Stimulated activated CD4-positive, alpha-beta T cell treated with anti-CD3 and anti-CD28 coated beads, Interleukin-1b, Interleukin-23, amount 100 ng/mL, for 1 hour (primary cell): ENCODE measurements around the gene KANK4.
"Not testable (repeated sequence)": the region's sequence is repeated elsewhere in the genome, so short reads cannot be mapped to it uniquely, and the experiment has no call there.

ENCODE experiments used
- DNase-seq, 2 donors: peaks; one replicate each; pipeline ENCODE4 v3.0.0-alpha.2; 2020; ENCODE audit warnings: low read depth in 2 of 2

Gene KANK4

DNA sequence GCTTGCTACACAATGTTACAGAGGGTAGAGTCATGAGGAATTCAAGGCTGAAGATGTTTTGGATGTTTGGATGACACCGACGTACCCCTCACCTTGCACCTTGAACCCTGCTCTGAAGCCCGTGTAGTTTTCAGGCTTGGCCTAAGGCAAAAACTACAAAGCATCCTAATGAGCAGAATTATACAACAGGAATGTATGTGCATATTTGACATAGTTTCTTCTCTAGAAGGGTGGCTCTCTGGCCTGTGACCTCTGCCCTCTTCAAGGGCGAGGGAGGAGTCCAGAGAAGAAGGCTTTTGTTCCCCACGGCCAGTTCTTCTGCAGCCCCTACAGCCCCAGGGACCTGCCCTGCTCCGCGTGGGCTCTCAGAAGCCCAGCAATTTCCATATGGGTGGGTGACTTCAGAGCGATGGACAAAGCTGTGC is 81.3 kb downstream of the KANK4 start:
- DNase-seq = no peak

DNA sequence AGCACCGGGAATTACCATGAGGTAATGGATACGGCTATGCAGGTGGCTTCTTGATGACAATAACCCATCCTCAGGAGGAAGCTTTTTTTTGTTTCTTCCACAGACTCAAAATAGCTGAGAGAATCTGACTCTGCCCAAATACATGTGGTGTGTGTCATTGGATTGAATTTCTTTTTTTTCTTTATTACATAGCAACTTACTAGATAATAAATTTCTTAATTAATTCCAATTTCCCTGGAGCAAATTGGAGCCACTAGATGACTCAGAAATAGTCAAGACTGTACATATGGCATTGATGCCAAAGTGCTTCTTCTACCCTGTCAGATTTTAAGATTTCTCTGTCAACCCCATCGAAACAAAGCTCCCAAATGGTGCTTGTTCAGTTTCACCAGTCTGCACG is 81.9 kb downstream of the KANK4 start:
- no peak for DNase-seq

DNA sequence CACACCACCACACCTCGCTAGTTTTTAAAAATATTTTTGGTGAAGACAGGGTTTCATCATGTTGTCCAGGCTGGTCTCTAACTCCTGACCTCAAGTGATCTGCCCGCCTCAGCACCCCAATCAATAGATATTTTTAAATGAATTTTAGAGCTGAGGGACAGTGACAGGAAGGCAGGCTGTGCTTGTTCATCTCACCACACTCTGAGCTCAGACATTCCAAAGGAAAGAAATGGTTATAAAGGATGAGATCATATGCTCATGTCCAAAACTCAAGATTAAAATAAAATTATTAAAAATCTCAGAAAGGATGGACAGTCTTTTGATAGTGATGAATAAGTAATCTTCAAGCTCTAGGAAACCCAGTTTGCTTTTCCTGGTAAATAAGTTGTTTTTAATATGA is 83.7 kb downstream of the KANK4 start:
- DNase-seq = no peak

DNA sequence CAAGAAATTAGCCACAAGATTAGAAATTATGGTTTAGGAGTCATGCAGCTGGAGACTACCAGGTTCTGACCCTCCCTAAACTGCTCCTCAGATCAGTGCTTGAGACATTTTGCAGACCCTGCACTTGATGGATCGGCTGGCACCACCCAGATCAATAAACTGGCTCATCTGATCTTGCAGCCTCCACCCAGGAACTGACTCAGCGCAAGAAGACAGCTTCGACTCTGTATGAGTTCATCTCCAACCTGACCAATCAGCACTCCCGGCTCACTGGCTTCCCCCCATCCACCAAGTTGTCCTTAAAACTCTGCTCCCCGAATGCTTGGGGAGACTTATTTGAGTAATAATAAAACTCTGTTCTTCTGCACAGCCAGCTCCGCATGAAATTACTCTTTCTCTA is 84.5 kb downstream of the KANK4 start:
- DNase-seq = no peak

DNA sequence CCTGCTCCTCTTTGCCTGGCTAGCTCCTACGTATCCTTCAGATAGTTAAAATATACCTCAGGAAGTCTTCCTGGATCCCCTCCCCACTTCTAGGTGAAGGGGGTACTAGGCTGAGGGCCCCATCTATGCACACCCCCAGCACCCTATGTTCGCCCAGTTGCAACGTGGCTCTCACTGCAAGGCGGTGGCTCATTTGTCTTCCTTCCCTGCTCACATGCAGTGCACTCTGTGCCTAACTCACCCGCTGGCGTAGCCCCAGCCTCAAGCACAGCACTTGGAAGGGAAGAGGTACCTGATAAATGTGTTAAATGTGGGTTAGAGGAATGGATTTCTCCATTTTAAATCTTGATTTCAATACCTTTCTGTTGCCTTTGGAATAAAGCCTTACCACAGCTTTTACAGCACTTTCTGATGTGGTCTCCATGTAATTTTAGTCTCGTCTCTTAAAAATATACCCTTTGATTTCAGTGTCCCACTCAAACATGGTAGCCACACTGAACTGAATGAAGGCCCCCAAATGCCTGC is 85.2 kb downstream of the KANK4 start:
- no peak for DNase-seq

DNA sequence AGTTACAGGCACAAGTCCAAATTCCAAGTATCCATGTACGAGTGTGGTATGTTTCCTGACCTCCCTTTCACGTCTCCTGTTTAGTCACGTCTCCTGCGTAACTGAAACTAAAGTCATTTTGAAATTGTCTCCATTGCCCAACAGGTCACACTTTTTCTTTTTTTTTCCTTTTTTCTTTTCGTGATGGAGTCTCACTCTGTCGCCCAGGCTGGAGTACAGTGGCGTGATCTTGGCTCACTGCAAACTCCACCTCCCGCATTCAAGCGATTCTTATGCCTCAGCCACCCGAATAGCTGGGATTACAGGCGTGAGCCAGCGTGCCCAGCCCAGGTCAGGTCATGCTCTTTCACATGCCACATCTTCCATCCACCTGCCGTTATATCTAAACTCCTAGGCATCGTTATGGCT is 86.4 kb downstream of the KANK4 start:
- no peak for DNase-seq

DNA sequence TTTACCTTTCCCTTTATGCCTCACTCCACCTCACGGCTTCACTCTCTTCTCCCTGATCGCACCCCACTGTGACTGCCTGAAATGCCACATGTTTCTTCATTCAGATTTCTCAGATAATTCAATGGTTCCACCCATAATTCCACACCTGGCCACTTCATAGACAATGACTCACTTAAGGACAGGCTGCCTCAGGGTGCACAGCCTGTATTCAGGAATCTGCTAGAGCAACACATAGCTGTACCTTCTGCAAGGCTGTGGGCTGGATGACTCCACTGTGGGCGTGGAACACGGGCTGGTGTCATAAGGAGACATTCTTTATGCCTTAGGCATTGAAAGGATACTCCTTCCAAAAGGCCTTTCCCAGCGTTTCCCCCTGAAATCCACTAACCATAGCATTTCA is 88.5 kb downstream of the KANK4 start:
- no peak for DNase-seq

DNA sequence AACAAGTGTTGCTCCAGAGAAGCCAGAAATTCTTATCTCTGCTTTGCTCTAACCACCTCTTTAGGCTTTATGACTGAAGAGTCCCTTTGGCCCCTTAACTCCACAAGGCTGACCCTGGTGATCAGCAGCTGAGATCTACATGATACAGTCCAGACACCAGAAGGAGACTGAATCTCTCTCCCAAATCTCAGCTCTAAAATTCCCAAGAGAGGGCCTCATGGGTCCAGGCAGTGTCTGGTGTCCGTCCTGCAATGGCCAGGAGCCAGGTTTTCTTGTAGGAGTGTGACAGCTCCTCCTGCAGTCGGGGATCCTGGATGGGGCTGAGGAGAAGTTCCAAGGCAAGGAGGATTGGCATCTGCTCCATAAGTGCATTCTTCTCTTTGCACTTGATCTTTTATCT is 89.3 kb downstream of the KANK4 start:
- no peak for DNase-seq

DNA sequence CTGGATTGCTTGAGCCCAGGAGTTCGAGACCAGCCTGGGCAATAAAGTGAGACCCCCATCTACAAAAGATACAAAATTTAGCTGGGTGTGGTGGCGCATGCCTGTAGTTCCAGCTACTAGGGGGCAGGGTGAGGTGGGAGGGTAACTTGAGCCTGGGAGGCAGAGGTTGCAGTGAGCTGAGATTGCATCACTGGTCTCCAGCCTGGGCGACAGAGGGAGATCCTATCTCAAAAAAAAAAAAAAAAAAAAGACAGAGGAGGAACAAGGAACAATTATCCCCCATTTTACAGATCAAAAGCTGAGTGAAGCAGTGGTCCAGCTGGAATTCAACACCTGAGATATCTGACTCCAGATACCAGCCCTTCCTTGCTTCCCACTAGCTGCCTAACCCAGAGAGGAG is 89.8 kb downstream of the KANK4 start:
- no peak for DNase-seq

DNA sequence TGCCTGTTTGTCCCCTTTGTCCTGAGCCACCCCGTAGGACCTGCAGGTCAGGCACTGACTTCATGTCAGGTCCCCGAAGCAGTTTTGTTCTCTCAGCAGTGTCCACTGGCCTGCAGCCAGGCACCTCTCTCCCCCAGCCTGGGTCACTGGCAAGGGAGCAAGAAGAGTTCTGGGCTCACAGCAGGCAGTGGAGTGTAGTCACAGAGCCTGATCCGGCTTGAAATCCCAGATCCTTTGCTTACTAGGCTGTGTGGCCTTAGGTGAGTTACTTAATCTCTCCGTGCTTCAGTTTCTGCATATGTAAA is 90.4 kb downstream of the KANK4 start:
- DNase-seq = no peak

DNA sequence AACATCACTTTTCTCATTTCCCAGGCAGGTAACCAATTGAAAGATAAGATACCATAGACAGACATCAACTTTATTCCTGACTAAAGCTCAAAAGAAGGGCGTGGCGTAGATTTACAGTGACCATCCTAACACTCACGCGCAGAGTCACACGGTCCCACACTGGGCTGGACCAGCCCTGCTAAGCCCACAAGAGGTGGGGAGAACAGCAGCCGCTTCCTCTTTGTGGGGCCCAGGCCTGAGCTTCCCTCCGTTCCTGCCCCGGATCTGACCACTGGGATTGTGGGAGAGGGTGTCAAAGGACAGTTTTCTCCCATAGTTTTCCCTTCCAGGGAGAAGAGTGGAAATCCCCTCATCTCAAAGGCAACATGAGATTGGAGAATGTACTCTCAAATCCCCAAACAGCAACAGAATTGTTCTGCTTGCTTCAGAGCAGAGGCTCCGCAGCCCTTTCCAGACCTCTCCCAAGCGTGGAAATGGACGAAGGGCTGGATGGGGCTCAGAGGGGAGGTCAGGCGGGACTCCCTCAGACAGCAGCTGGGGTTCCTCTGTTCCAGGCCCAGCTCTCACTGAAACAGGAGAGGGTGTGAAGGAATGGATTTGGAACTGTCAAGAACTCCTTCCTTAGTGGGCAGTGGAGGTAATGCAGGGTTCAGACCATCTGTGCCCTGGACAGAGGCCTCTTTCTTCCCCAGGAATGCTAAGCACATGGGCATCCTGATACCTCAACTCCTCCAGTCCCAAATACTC is 90.9 kb downstream of the KANK4 start:
- DNase-seq = no peak

DNA sequence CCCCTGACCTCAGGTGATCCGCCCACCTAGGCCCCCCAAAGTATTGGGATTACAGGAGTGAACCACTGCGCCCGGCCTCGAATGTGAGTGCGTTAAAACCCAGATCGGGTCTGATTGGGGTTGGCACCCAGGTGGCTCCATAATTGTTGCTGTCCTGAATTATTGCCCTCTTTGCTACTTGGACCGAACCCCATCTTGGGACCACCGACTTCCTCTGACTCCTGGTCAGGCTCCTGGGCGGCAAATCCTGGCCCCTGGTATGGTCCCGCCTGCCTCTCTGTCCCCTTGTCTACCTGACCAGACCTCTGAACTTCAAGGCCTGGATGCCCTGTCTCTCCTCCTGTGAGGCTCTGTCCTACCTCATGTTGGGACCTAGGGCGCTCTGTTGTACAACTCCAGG is 91.7 kb downstream of the KANK4 start:
- no peak for DNase-seq

DNA sequence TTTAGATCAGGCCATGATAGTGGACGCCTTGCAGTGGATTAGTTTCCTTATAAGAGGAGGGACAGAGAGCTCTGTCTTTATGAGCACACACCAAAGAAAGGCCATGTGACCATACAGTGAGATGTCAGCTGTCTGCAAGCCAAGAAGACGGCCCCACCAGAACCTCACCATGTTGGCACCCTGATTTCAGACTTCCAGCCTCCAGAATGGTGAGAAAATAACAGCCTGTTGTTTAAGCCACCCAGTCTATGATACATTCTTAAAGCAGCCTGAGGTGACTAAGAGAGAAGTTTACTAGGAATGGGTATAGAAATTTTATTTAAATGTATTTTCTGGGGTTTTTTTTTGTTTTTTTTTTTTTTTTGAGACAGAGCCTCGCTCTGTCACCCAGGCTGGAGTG is 95.1 kb downstream of the KANK4 start:
- no peak for DNase-seq

DNA sequence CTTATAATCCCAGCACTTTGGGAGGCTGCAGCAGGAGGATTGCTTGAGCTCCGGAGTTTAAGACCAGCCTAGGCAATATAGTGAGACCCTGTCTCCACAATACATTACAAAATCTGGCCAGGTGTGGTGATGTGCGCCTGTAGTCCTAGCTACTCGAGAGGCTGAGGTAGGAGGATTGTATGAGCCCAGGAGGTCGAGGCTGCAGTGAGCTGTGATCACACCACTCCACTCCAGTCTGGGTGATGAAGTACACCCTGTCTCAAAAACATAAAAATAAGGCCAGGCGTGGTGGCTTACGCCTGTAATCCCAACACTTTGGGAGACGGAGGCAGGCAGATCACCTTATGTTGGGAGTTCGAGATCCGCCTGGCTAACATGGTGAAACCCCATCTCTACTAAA is 96.9 kb downstream of the KANK4 start:
- DNase-seq = no peak

DNA sequence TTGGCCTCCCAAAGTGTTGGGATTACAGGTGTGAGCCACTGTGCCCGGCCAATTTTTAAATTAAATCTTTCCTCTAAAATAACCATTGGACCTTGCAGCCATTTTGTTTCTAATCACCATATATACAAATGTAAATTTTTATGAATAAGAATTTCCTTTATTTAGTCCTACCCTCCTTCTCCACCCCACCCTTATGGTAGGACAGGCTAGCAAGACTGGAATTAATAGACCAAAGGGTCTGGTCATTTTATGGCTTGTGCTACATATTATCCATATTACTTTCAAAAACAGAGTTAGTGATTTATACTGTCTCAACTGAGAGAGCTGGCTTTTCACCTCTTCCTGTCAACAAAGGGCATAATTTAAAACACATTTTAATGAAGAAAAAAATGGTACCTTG is 98.1 kb downstream of the KANK4 start:
- no peak for DNase-seq

DNA sequence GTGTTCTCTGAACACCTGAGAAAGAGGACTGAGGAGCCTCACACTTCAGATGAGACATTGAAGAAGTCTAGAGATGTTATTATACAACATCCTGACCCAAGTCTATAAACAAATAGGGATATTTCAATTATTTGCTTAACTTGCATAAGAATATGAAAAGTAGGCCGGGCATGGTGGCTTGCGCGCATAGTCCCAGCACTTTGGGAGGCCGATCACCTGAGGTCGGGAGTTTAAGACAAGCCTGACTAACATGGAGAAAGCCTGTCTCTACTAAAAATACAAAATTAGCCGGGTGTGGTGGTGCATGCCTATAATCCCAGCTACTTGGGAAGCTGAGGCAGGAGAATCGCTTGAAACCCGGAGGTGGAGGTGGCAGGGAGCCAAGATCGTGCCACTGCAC is 98.8 kb downstream of the KANK4 start:
- DNase-seq = not testable (repeated sequence)

DNA sequence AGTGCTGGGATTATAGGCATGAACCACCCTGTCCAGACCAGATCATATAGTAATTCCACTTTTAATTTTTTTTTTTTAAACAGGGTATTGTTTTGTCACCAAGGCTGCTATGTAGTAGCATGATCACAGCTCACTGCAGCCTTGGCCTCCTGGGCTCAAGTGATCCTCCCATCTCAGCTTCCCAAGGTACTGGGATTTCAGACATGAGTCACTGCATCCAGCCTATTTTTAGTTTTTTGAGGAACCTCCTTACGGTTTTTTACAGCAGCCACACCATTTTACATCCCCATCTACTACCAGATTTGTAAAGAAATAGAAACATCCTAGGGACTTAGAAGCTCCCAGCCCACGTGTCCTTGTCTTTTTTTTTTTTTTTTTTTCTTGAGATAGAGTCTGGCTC is 100.6 kb downstream of the KANK4 start:
- DNase-seq = no peak

DNA sequence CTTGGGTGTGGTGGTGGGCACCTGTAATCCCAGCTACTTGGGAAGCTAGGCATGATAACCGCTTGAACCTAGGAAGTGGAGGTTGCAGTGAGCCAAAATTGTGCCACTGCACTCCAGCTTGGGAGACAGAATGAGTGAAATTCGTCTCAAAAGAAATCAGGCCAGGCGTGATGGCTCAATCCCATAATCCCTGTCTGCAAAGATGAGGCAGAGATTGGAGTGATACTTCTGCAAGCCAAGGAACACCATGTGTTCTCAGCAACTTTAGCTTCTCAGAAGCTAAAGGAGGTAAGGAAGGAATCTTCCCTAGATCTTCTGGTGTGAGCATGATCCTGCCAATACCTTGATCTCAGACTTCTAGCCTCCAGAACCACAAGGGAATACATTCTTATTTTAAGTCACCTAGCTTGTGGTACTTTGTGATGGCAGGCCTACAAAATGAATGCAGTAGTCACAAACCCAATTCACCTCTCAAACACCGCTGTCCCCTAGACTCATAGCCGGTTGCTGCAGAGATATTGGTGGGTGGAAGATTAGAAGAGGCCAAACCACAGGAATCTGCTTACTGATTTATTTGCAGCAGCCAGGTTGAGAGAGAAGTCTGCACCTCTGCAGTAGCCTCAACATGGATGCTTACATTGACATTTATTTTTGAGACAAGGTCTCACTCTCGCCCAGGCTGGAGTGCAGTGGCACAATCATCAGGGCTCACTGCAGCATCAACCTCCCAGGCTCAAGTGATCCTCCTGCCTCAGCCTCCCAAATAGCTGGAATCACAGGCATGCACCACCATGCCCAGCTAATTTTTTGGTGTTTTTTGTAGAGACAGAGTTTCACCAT is 105.9 kb downstream of the KANK4 start:
- DNase-seq = no peak

DNA sequence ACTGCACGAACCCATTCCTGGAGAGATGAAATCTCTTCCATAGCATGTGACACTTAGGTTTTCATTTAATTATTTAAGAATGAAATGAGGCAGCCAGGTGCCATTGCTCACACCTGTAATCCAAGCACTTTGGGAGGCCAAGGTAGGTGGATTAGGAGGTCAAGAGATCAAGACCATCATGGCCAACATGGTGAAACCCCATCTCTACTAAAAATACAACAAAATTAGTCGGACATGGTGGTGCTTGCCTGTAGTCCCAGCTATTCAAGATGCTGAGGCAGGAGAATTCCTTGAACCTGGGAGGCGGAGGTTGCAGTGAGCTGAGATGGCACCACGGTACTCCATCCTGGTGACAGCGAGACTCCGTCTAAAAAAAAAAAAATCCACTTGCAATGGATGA is 106.8 kb downstream of the KANK4 start:
- DNase-seq = no peak

DNA sequence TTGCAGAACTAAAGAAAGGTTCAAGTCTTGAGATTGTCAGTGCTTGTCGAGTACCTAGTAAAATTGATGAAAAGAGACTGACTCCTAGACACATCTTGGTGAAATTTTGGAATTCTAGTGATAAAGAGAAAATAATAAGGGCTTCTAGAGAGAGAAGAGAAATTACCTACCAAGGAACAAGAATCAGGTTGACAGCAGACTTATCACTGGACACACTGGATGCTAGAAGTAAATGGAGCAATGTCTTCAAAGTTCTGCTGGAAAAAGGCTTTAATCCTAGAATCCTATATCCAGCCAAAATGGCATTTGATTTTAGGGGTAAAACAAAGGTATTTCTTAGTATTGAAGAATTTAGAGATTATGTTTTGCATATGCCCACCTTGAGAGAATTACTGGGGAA is 108.3 kb downstream of the KANK4 start:
- DNase-seq = no peak

DNA sequence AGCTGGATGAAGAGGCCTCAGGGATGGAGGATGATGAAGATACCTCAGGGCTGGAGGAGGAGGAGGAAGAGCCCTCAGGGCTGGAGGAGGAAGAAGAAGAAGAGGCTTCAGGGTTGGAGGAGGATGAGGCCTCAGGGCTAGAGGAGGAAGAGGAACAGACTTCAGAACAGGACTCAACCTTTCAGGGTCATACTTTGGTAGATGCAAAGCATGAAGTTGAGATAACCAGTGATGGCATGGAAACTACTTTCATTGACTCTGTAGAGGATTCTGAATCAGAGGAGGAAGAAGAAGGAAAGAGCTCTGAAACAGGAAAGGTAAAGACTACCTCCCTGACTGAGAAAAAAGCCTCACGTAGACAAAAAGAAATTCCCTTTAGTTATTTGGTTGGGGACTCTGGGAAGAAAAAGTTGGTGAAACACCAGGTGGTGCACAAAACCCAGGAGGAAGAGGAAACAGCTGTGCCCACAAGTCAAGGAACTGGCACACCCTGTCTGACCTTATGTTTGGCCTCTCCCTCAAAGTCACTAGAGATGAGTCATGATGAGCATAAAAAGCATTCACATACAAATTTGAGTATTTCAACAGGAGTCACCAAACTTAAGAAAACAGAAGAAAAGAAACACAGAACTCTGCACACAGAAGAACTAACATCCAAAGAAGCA is 109.2 kb downstream of the KANK4 start:
- no peak for DNase-seq

DNA sequence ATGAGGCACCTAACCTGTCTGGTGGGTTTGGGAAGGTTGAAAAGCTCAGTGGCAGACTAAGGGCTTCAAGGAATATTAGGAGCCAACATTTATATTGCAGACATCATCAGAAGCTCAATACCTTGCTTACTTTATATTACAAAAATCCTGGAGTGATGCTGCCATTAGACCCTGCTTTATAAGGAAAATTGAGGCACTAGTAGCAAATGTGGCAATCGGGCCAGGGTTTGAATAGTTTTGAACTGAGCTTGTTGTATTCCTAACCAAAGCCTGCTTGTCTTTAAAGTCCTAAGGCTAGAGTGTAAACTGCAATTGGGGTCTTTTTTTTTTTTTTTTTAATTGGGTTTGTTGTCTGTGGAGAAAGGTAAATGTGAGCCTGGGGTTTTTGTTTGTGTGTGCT is 110.3 kb downstream of the KANK4 start:
- no peak for DNase-seq

DNA sequence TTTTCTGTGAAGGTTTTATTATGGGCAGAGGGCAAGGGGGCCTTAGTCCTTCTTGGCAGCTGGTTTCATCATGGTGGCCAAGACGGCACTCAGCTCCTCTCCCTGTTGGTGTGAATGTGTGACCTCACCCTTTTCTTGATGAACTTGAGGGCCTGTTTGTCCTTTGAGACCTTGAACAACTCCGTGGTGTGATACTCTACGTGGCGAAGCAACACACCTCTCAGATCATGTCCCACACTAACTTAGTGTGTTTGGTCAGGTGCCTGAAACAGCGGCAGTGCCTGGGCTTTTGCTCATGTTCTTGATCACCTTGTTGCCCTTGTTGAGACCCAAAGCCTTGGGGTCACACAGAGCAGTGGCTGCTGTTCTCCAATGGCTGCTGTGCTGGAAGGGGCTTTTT is 111.1 kb downstream of the KANK4 start:
- no peak for DNase-seq
